Sigmoid colon (tissue), 4 donors: Measurements from ENCODE around the gene IRAK1.

Experiments used
- EP300 ChIP-seq, 4 donors: sonication (generic); formaldehyde crosslinking; IDR thresholded peaks; one replicate each; pipeline ENCODE4 v1.6.1; 2017; ENCODE audit warnings: antibody characterized with exemption in 4 of 4
- POLR2A ChIP-seq, 2 donors: fragments of 450-650 bp; IDR thresholded peaks; one replicate each; pipeline ENCODE4 v1.6.1; 2016; ENCODE audit warnings: antibody characterized with exemption in 2 of 2, mild to moderate bottlenecking in 2 of 2, moderate library complexity in 2 of 2
- POLR2AphosphoS5 ChIP-seq, 4 donors: sonication (generic); formaldehyde crosslinking; IDR thresholded peaks; one replicate each; pipeline ENCODE4 v1.6.1; 2017; ENCODE audit warnings: antibody characterized with exemption in 4 of 4
- TF ChIP-seq, protein P1 (sequence below), 4 experiments: fragments of 450-650 bp in 3 of 4; fragments of 200-600 bp in 1 of 4; IDR thresholded peaks; one replicate each; pipeline ENCODE4 v1.5.1; 2016 to 2019; ENCODE audit warnings: antibody characterized with exemption in 4 of 4, mild to moderate bottlenecking in 3 of 4, moderate library complexity in 2 of 4

DNA sequence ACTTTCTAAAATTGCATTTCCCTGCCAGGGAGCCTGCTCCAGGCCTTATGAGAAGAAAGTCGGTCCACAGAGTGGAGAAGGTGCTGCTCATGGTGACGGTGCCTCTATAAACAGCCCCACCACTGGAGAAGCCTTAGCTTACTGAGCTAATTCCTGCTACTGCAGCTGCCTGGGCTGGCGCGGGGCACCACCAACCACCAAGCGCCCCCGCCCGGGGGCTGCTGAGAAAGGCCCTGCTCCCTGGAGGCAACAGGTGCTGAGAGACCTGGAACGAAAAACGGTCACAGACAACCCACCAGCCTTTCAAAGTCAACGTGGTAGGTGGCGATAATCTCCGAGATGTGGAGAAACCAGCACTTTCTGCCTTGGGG lies 51.0 kb downstream of the IRAK1 start:
- TF ChIP-seq, protein P1, sequence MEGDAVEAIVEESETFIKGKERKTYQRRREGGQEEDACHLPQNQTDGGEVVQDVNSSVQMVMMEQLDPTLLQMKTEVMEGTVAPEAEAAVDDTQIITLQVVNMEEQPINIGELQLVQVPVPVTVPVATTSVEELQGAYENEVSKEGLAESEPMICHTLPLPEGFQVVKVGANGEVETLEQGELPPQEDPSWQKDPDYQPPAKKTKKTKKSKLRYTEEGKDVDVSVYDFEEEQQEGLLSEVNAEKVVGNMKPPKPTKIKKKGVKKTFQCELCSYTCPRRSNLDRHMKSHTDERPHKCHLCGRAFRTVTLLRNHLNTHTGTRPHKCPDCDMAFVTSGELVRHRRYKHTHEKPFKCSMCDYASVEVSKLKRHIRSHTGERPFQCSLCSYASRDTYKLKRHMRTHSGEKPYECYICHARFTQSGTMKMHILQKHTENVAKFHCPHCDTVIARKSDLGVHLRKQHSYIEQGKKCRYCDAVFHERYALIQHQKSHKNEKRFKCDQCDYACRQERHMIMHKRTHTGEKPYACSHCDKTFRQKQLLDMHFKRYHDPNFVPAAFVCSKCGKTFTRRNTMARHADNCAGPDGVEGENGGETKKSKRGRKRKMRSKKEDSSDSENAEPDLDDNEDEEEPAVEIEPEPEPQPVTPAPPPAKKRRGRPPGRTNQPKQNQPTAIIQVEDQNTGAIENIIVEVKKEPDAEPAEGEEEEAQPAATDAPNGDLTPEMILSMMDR (IDR thresholded peaks at IDR 0.05): no peak
- TF ChIP-seq POLR2A (IDR thresholded peaks at IDR 0.05) (no peak), EP300 (IDR thresholded peaks at IDR 0.05) (no peak), POLR2AphosphoS5 (IDR thresholded peaks at IDR 0.05) (peak in 1 of 4 donors; percentile 5)
